HUDEP-2 (cell line): Measurements from ENCODE around the gene ADAMTSL1.

Source experiments
- DNase-seq, 76 experiments: peaks; one replicate each; lab custom pipeline; 2025; ENCODE audit not compliant: unreplicated experiment in 76 of 76; lab: John Stamatoyannopoulos, UW

ADAMTSL1 gene

GRCh38 chr9:18545636-18546360 lies 71.8 kb downstream of the ADAMTSL1 start:
- no peak for DNase-seq

DNA sequence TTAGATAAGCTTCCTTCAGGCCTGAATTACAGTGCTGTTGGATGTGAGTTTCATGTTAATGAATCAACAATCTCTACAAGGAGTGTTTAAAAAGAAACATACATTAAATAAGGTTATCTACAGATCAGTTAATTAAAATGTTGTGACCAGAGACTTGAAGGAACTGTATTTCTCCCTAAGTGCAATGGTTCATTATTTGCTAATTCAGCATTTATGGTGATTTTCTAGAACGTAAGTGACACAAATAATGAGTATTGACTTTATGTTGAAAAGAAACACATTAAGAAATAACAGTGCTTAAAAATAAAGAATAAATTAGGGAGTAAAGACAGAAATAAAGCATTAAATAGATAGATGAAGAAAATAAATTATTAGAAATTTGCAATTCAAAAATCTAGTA lies 74.5 kb downstream of the ADAMTSL1 start:
- no peak for DNase-seq

DNA sequence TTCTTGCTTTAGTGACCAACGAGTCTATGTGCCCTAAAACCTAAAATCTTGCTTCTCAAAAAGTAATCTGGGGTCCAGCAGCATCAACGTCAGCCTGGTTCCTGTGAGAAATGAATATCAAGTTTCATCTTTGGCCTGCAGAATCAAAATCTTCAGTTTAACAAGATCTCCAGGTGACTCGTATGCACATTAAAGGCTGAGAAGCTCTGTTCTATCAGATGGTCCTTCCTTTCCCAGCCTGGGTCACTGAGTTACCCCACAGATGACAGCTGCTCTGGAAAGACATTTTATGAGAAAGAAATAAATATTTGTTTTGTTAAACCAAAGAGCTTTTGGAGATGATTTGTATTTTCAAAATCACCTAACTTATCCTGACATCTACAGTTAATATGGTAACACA lies 75.8 kb downstream of the ADAMTSL1 start:
- DNase-seq: no peak

GRCh38 chr9:18550286-18550685 lies 76.3 kb downstream of the ADAMTSL1 start:
- no peak for DNase-seq

DNA sequence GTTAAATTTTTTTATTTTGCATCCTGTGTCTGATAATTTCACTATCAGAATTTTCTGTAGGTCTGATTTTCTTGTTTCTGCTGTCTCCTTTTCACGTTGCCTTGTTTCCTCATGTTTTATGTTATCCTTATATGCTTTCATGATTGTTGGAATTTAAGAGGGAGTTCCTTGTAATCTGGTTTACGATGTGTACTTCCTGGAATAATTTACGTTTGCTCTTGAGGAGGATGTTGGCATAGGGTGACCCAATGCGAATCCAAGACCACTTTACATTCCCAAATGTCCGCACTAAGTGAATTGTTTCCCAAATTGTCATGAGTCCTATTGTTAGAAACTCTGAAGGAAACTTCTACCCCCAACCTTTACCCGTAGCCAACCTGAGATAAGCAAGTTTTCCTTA lies 80.3 kb downstream of the ADAMTSL1 start:
- no peak for DNase-seq

DNA sequence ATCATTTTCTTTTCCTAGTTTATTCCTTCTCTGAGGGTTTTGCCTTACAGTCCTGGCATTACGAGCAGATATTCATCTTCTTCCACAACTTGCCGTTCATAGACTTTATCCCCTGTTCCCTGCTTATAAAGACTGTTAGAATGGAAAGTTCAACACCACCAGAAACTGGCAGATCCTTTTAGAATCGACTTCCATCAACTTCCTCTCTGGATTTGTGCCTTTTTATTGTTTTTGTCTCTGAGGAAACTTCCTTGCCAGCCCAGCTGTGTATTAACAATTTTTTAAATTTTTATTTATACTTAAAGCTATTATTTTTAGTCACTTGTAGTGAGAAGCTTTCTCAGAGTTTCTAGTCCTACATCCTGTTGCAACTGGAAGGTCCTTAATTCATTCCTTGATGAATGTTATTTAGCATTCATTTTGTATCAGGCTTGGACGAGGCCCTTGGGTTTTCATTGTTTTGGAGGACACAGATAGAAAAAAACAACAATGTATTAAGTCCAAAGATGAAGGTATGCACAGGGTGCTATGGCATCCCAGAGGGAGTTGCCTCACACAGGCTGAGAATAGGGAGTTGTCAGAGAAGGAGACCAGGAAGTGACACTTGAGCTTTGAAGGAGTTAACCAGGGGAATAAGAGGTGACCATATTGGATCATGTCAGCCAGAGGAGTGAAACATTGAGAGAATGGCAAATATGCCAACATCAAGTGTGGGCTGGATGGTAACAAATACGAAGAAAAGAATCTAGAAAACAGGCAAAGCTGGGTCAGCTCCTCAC lies 81.3 kb downstream of the ADAMTSL1 start:
- no peak for DNase-seq

GRCh38 chr9:18564018-18564880 lies 90.3 kb downstream of the ADAMTSL1 start:
- DNase-seq: no peak

DNA sequence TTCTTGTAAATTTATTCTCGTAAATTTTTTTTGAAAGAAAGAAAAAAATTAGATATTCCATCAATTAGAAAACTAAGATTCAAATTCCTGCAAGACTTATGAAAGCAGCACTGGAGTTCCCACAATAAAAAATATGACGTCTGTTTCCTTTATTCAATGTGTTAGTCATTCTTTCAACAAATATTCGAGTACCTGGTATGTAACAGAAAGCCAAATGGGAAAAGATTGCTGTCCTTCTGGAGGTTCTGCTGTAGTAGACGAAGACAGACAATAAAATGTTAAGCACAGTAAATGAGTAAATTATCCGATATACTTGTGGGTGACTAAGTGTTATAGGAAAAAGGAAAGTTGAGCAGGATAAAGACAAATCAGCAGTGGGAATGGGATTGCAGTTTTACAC lies 92.2 kb downstream of the ADAMTSL1 start:
- DNase-seq: no peak

DNA sequence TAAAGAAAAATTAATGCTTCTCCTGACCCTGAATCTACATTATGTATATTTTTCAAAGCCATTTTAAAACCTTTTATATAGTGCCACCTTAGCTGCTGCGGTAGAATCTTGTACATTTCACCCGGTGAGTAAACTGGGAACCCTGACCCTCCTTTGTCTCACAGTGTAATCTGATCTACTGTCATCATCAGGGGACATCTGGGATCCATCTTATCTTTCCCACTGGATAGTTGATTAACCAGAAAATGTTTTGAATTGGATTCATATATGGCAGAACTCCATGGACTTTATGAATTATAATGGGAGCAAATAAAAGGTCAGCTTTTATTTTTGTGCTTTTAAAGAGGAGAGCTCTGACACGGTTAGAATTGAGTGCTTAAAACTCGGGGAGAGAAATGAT lies 95.0 kb downstream of the ADAMTSL1 start:
- DNase-seq: no peak

GRCh38 chr9:18569941-18570630 lies 96.1 kb downstream of the ADAMTSL1 start:
- DNase-seq: no peak

GRCh38 chr9:18573021-18573556 lies 99.1 kb downstream of the ADAMTSL1 start:
- DNase-seq: no peak

DNA sequence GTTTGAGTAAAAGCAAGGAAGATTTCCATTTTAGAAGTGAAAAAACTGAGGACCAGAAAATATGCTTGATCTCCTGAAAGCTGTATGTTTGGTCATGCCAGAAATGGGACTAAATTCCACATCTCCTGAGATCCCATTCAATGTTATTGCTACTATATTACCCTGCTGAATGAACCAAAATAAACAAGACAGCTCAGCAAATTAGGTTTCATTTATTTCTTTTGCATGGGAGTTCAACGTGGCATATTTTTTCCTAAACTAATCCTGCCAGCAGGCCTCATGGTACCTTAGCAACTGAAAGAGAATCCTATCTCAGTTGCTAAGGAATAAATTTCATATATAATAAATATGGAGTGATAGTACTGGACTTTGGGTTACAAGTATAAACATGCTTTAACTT lies 101.7 kb downstream of the ADAMTSL1 start:
- DNase-seq: no peak

DNA sequence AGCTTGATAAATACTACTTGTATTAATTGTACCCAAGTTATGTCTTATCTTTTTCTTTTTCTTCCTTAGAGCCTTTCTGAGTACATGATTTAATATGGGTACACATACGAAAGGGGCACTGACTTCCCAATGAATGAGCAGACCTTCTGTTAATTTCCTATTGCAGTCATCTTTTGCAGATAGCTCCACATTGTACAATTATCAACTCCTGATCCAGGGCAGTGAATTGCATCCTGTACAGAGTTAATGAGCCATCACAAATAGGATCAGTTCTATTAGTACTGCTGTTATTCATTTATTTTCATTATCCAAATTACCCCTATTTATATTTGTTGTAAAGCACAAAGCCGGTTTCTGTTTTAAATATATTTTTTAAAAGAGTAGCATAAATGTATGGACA lies 105.6 kb downstream of the ADAMTSL1 start:
- DNase-seq: no peak

- DNase-seq: no peak
Measured at GRCh38 chr9:18580151-18580550, 106.2 kb downstream of the ADAMTSL1 start.

- DNase-seq: no peak
Measured at GRCh38 chr9:18585996-18586395, 112.0 kb downstream of the ADAMTSL1 start.

DNA sequence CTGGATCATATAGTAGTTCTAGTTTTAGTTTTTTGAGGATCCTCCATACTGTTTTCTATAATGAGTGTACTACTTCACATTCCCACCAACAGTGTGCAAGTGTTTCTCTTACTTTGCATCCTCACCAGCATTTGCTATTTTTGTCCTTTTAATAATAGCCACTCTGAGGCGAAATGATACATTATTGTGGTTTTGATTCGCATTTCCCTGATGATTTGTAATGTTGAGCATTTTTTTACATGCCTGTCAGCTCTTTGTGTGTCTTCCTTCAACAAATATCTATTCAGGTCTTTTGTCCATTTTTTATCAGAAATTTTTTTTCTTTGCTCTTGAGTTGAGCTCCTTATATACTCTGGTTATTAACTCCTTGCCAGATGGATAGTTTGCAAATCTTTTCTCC lies 114.0 kb downstream of the ADAMTSL1 start:
- no peak for DNase-seq

- DNase-seq: no peak
Measured at GRCh38 chr9:18591261-18591660, 117.3 kb downstream of the ADAMTSL1 start.

DNA sequence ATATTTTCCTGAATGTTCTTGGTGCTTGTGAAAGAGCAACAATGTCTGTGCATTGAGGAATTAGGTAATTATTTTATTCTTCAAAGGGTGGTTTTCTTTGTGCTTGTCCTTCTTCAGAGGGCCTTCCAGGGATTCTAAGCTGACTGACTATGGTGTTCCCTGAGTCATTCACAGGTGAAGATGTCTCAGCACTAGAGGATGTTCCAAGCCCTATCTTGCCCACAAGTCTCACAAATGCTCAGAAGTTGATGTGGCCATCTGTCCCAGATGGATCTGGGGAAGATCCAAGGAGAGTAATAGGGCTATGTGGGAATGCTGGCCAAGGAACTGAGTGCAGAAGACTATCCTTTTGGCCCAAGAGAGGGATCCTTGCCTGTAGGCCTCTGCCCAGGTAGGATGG lies 120.9 kb downstream of the ADAMTSL1 start:
- DNase-seq: no peak

DNA sequence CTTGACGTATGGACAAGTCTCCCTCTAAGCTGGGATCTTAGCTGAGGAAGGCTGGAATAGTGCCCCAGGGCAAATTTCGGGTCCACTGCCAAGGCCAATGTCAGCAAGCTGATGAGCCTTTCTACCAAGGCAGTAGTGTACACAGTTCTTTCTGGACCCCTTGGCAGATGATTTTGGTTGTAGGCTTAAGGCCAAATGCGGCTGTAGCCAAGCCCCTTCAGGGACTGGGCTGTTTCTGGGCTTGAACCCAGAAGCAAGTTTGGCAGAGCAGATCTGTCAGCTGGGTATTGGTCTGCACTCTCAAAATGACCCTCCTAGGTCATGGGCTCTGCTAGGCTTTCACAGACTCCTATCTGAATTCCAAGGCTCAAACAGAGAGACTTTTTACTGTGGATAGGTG lies 121.6 kb downstream of the ADAMTSL1 start:
- no peak for DNase-seq

GRCh38 chr9:18596920-18597319 lies 123.0 kb downstream of the ADAMTSL1 start:
- DNase-seq: no peak

DNA sequence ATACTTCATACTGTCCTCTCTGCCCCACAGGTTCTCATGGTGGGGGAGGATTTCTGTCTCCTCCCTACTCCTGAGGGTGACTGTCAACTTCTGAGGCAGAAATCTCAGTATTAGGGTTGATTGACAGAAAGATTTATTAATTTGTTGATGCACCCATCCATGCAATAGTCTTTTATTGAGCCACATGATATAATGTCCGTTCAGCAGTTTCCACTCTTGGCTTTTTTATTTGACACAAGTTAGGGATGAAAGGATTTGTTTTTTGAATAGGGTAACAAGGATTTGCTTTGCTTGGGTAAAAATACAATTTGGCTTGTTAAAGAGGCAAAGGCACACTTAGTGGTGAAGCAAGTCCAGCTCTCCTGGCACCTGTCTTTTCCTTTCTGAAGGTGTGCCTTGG lies 125.0 kb downstream of the ADAMTSL1 start:
- DNase-seq: no peak
